Peyer's patch (tissue), 4 donors: ENCODE results near the gene ABCA7.

Experiments
- POLR2A ChIP-seq, 2 donors: fragments of 450-650 bp; IDR thresholded peaks; one replicate each; pipeline ENCODE4 v1.5.1; 2017; ENCODE audit warnings: antibody characterized with exemption in 2 of 2, mild to moderate bottlenecking in 2 of 2, moderate library complexity in 2 of 2
- TF ChIP-seq, protein P1 (sequence below), 6 experiments: fragments of 450-650 bp in 4 of 6; fragments of 200-600 bp in 2 of 6; sonication (generic) in 1 of 6; IDR thresholded peaks; one replicate each; pipeline ENCODE4 v1.5.1; 2017 to 2019; ENCODE audit warnings: antibody characterized with exemption in 6 of 6, mild to moderate bottlenecking in 3 of 6, moderate library complexity in 1 of 6

GRCh38 chr19:1088416-1089010 is 48.6 kb downstream of the ABCA7 start:
- no peak for TF ChIP-seq POLR2A (IDR thresholded peaks at IDR 0.05)
- TF ChIP-seq, protein P1, sequence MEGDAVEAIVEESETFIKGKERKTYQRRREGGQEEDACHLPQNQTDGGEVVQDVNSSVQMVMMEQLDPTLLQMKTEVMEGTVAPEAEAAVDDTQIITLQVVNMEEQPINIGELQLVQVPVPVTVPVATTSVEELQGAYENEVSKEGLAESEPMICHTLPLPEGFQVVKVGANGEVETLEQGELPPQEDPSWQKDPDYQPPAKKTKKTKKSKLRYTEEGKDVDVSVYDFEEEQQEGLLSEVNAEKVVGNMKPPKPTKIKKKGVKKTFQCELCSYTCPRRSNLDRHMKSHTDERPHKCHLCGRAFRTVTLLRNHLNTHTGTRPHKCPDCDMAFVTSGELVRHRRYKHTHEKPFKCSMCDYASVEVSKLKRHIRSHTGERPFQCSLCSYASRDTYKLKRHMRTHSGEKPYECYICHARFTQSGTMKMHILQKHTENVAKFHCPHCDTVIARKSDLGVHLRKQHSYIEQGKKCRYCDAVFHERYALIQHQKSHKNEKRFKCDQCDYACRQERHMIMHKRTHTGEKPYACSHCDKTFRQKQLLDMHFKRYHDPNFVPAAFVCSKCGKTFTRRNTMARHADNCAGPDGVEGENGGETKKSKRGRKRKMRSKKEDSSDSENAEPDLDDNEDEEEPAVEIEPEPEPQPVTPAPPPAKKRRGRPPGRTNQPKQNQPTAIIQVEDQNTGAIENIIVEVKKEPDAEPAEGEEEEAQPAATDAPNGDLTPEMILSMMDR (IDR thresholded peaks at IDR 0.05), result no peak
